H1 (cell line): ENCODE measurements around the gene HOMER1.

Experiments used
- BACH1 ChIP-seq: IDR thresholded peaks from 2 replicates; pipeline ENCODE4 v1.6.1; 2012; ENCODE audit warnings: low read length, improper control_type of control experiment
- POLR2A ChIP-seq, 2 experiments: IDR thresholded peaks; 1 replicate in 1 of 2; 2 replicates in 1 of 2; pipeline ENCODE4 v1.6.1; 2011; ENCODE audit warnings: low read depth in 2 of 2, low read length in 2 of 2, mild to moderate bottlenecking in 2 of 2; ENCODE audit errors: control extremely low read depth in 1 of 2
- TAF7 ChIP-seq: optimal IDR thresholded peaks from 2 replicates; pipeline ENCODE3; 2011; ENCODE audit warnings: low read depth, mild to moderate bottlenecking, inconsistent platforms, low read length, moderate library complexity, borderline replicate concordance

- no peak for TF ChIP-seq POLR2A (IDR thresholded peaks at IDR 0.05; ENCODE audit: control extremely low read depth in 1 of 2, low read depth in 2 of 2, low read length in 2 of 2)
- TF ChIP-seq BACH1: no peak
- no peak for TF ChIP-seq TAF7
Observed at GRCh38 chr5:79512471-79513307, 1.2 kb downstream of the HOMER1 start.
